Lung (tissue), 12 donors: ENCODE results near the gene PLCB4. TPM values are rescaled to one million over a fixed set of nuclear protein-coding genes. Genes with fewer than 3 reads are reported as not detected.

Source experiments
- ATAC-seq: fragments of 200-7000 bp; cut with Tn5 transposase; one replicate; pipeline ENCODE4 v1.9.1; 2020; ENCODE audit warnings: moderate number of reproducible peaks; ENCODE audit not compliant: insufficient read depth, low FRiP score
- DNase-seq, 3 donors: peaks; one replicate each; pipeline ENCODE4 v3.0.0-alpha.2; 2013 to 2017
- H3K27ac ChIP-seq, 2 donors: one replicate each; pipeline ENCODE4 v1.5.1; 2013; ENCODE audit warnings: mild to moderate bottlenecking in 2 of 2, moderate library complexity in 2 of 2, control low read depth in 1 of 2, inconsistent platforms in 1 of 2, low read depth in 1 of 2, low read length in 1 of 2
- H3K27me3 ChIP-seq, 3 donors: one replicate each; pipeline ENCODE4 v1.5.1; 2013; ENCODE audit warnings: low read length in 2 of 3; ENCODE audit not compliant: control insufficient read depth in 3 of 3, insufficient read depth in 3 of 3
- H3K36me3 ChIP-seq, 4 donors: one replicate each; pipeline ENCODE4 v1.5.1; 2013; ENCODE audit warnings: low read length in 4 of 4, mild to moderate bottlenecking in 1 of 4, moderate library complexity in 1 of 4; ENCODE audit not compliant: control insufficient read depth in 4 of 4, insufficient read depth in 4 of 4
- H3K4me1 ChIP-seq, 5 donors: one replicate each; pipeline ENCODE4 v1.5.1; 2013; ENCODE audit warnings: low read length in 5 of 5, mild to moderate bottlenecking in 2 of 5, moderate library complexity in 1 of 5; ENCODE audit not compliant: control insufficient read depth in 5 of 5, insufficient read depth in 5 of 5
- H3K4me3 ChIP-seq: one replicate; pipeline ENCODE4 v1.5.1; 2013; ENCODE audit warnings: mild to moderate bottlenecking, control low read depth, moderate library complexity
- H3K9ac ChIP-seq, 2 donors: one replicate each; pipeline ENCODE4 v1.5.1; 2013; ENCODE audit warnings: low read length in 2 of 2, control low read depth in 1 of 2; ENCODE audit not compliant: insufficient read depth in 1 of 2
- H3K9me3 ChIP-seq, 4 donors: one replicate each; pipeline ENCODE4 v1.5.1; 2013; ENCODE audit warnings: low read length in 3 of 4, mild to moderate bottlenecking in 1 of 4, moderate library complexity in 1 of 4; ENCODE audit not compliant: control insufficient read depth in 4 of 4, insufficient read depth in 3 of 4
- CTCF ChIP-seq: IDR thresholded peaks from 2 replicates; pipeline ENCODE4 v1.5.1; 2012; ENCODE audit warnings: mild to moderate bottlenecking; ENCODE audit errors: control extremely low read depth, extremely low read depth
- WGBS, 2 donors: extraction: QIAGEN DNeasy Blood & Tissue Kit; methylation state at CpG; one replicate each; pipeline ENCODE4 v1.1.7; 2013; 5-methylcytosine and 5-hydroxymethylcytosine counted together
- polyA plus RNA-seq, 2 donors: library from polyadenylated mRNA; stranded (reverse); fragments of 200-250 nt; gene quantifications; one replicate each; pipeline ENCODE4 v1.2.1, GENCODE V29; 2013
- total RNA-seq, 2 donors: library from RNA; depleted of rRNA in 1 of 2; stranded (reverse); fragments of >200 nt in 1 of 2; gene quantifications; one replicate each; pipeline ENCODE4 v1.2.1, GENCODE V29; 2014 to 2021
- donor health status: control.
- donor health status: control.
- donor health status: Bipolar disorder and iron deficiency.
- donor health status: healthy.
- donor health status: DM: yes; HTN: yes; CAD: no.

Gene PLCB4
- total and polyA plus RNA-seq, 4 donors, result 2.1 to 18.6 (median 5.6) TPM

- Histone ChIP-seq H3K27ac (no peak overlapping the region), H3K4me1 (peaks cover 0 to 11% (median 0%) of the 10 kb centered on the region in 5 donors), H3K9me3 (no peaks in the 10 kb centered on the region), H3K36me3 (peaks cover 0 to 13% (median 1%) of the 10 kb centered on the region in 4 donors), H3K9ac (no peak overlapping the region), H3K4me3 (no peak overlapping the region), H3K27me3 (no peaks in the 10 kb centered on the region)
- ATAC-seq (no peak), DNase-seq (no peak)
- WGBS, 2 donors, result 95 to 96% methylated on average over 2 of the region's 2 CpGs
- no peak for TF ChIP-seq CTCF
Measured at GRCh38 chr20:9388813-9389161, 319.9 kb downstream of the PLCB4 start.

- no peaks in the 10 kb centered on the region for H3K27me3 ChIP-seq
- H3K4me3 ChIP-seq, result no peak overlapping the region
- no peak for TF ChIP-seq CTCF
- no peak overlapping the region for H3K27ac ChIP-seq
- ATAC-seq, result no peak
- H3K9ac ChIP-seq, result no peak overlapping the region
- WGBS, 2 donors, result 76 to 100% methylated on average over 1 of the region's 1 CpG
- DNase-seq, result no peak
- H3K36me3 ChIP-seq, result peaks cover 0 to 13% (median 1%) of the 10 kb centered on the region in 4 donors
- H3K9me3 ChIP-seq, result no peaks in the 10 kb centered on the region
- H3K4me1 ChIP-seq, result peaks cover 0 to 11% (median 0%) of the 10 kb centered on the region in 5 donors
Measured at GRCh38 chr20:9389346-9389745, 320.5 kb downstream of the PLCB4 start.

GRCh38 chr20:9390441-9390840 is 321.6 kb downstream of the PLCB4 start:
- Histone ChIP-seq H3K9ac (no peak overlapping the region), H3K27ac (no peak overlapping the region), H3K4me3 (no peak overlapping the region), H3K9me3 (no peaks in the 10 kb centered on the region), H3K36me3 (peaks cover 0 to 13% (median 3%) of the 10 kb centered on the region in 4 donors), H3K4me1 (peaks cover 0 to 11% (median 0%) of the 10 kb centered on the region in 5 donors), H3K27me3 (no peaks in the 10 kb centered on the region)
- 58 to 80% methylated on average over 3 of the region's 3 CpGs for WGBS, 2 donors
- ATAC-seq (no peak), DNase-seq (no peak)
- no peak for TF ChIP-seq CTCF
